IMR-90 (cell line): ENCODE results near the gene FLYWCH1. TPM values are rescaled to one million over a fixed set of nuclear protein-coding genes. Genes with fewer than 3 reads are reported as not detected.

Experiments used
- ATAC-seq: fragments of 200-7000 bp; cut with Tn5 transposase; 2 replicates; pipeline ENCODE4 v1.9.1; 2020; ENCODE audit warnings: low read depth, mild to moderate bottlenecking, moderate library complexity
- BruUV-seq: library from RNA; stranded (reverse); fragments of 400-500 nt; replicated peaks from 2 replicates; lab custom pipeline; 2021; lab: Mats Ljungman, UMichigan
- CTCF ChIA-PET: fragments of 300-600 bp; formaldehyde crosslinking; extraction: SDS; loops from one replicate; lab custom pipeline; 2021; ENCODE audit warnings: antibody characterized with exemption; lab: Yijun Ruan, JAX
- POLR2A ChIA-PET: fragments of 300-600 bp; sonication (Branson Sonifier 250); formaldehyde crosslinking; loops from one replicate; lab custom pipeline; 2022; ENCODE audit warnings: antibody characterized with exemption; ENCODE audit not compliant: unreplicated experiment; lab: Charles Lee
- DNase-seq: peaks from one replicate; pipeline ENCODE4 v3.0.0; 2013
- H2AFZ ChIP-seq: replicated peaks from 2 replicates; pipeline ENCODE3; 2013; ENCODE audit warnings: low read length, mild to moderate bottlenecking; ENCODE audit not compliant: poor library complexity
- H2AK5ac ChIP-seq: 2 replicates; pipeline ENCODE4 v1.6.1; 2013; ENCODE audit warnings: low read depth, low read length, inconsistent platforms
- H2AK9ac ChIP-seq: replicated peaks from 2 replicates; pipeline ENCODE3; 2013; ENCODE audit warnings: mild to moderate bottlenecking, low read depth, low read length, moderate library complexity; ENCODE audit not compliant: poor library complexity
- H2BK120ac ChIP-seq: 2 replicates; pipeline ENCODE4 v1.6.1; 2013; ENCODE audit warnings: low read depth, low read length, inconsistent platforms
- H2BK15ac ChIP-seq: 3 replicates; pipeline ENCODE4 v1.6.1; 2013; ENCODE audit warnings: low read depth, low read length, inconsistent platforms
- H2BK20ac ChIP-seq: 2 replicates; pipeline ENCODE4 v1.6.1; 2013; ENCODE audit warnings: low read depth, mild to moderate bottlenecking, inconsistent platforms, low read length, moderate library complexity
- H2BK5ac ChIP-seq: 2 replicates; pipeline ENCODE4 v1.6.1; 2013; ENCODE audit warnings: mild to moderate bottlenecking, low read depth, low read length, inconsistent platforms; ENCODE audit not compliant: poor library complexity, severe bottlenecking
- H3K14ac ChIP-seq: replicated peaks from 2 replicates; pipeline ENCODE4 v1.6.1; 2013; ENCODE audit warnings: low read depth, low read length, inconsistent platforms
- H3K18ac ChIP-seq: 2 replicates; pipeline ENCODE4 v1.6.1; 2013; ENCODE audit warnings: low read depth, low read length, control low read depth
- H3K23ac ChIP-seq: 2 replicates; pipeline ENCODE4 v1.6.1; 2013; ENCODE audit warnings: low read depth, low read length, inconsistent platforms
- H3K27ac ChIP-seq: 2 replicates; pipeline ENCODE4 v1.5.1; 2013; ENCODE audit warnings: mild to moderate bottlenecking, control low read depth, low read length; ENCODE audit not compliant: insufficient read depth
- H3K27me3 ChIP-seq: 2 replicates; pipeline ENCODE4 v1.6.1; 2013; ENCODE audit warnings: low read length; ENCODE audit not compliant: control insufficient read depth, insufficient read depth
- H3K36me3 ChIP-seq: 2 replicates; pipeline ENCODE4 v1.6.1; 2013; ENCODE audit warnings: low read length, mixed read lengths; ENCODE audit not compliant: control insufficient read depth, insufficient read depth
- H3K4ac ChIP-seq: 2 replicates; pipeline ENCODE4 v1.6.1; 2013; ENCODE audit warnings: low read depth, low read length, inconsistent platforms
- H3K4me1 ChIP-seq: 2 replicates; pipeline ENCODE4 v1.6.1; 2013; ENCODE audit warnings: low read length, mixed read lengths; ENCODE audit not compliant: control insufficient read depth, insufficient read depth
- H3K4me2 ChIP-seq: 2 replicates; pipeline ENCODE4 v1.6.1; 2013; ENCODE audit warnings: low read depth, mild to moderate bottlenecking, control low read depth, low read length, moderate library complexity
- H3K4me3 ChIP-seq: 2 replicates; pipeline ENCODE4 v1.5.1; 2013; ENCODE audit warnings: low read depth, mild to moderate bottlenecking, control low read depth, low read length, moderate library complexity; ENCODE audit not compliant: insufficient read depth
- H3K56ac ChIP-seq: 2 replicates; pipeline ENCODE4 v1.6.1; 2013; ENCODE audit warnings: low read length, inconsistent platforms; ENCODE audit not compliant: insufficient read depth; ENCODE audit errors: extremely low read depth
- H3K79me1 ChIP-seq, 2 experiments: 2 replicates each; pipeline ENCODE4 v1.6.1; 2013; ENCODE audit warnings: low read length in 2 of 2, inconsistent platforms in 1 of 2, low read depth in 1 of 2
- H3K9ac ChIP-seq: 2 replicates; pipeline ENCODE4 v1.6.1; 2013; ENCODE audit warnings: low read depth, low read length, control low read depth
- H3K9me1 ChIP-seq: 2 replicates; pipeline ENCODE4 v1.6.1; 2013; ENCODE audit warnings: low read length, inconsistent platforms; ENCODE audit not compliant: insufficient read depth
- H3K9me3 ChIP-seq: 2 replicates; pipeline ENCODE4 v1.6.1; 2013; ENCODE audit warnings: low read length; ENCODE audit not compliant: control insufficient read depth, insufficient read depth
- H4K20me1 ChIP-seq: 2 replicates; pipeline ENCODE4 v1.6.1; 2013; ENCODE audit warnings: low read length, inconsistent platforms; ENCODE audit not compliant: insufficient read depth
- H4K5ac ChIP-seq: 2 replicates; pipeline ENCODE4 v1.6.1; 2013; ENCODE audit warnings: mild to moderate bottlenecking, low read depth, low read length, control low read depth
- H4K8ac ChIP-seq, 2 experiments: 2 replicates each; pipeline ENCODE4 v1.6.1; 2013; ENCODE audit warnings: low read depth in 2 of 2, low read length in 2 of 2, control low read depth in 1 of 2, inconsistent platforms in 1 of 2
- H4K91ac ChIP-seq: 2 replicates; pipeline ENCODE4 v1.6.1; 2013; ENCODE audit warnings: low read depth, low read length, inconsistent platforms; ENCODE audit not compliant: insufficient read depth
- MXI1 ChIP-seq: IDR thresholded peaks from 2 replicates; pipeline ENCODE4 v1.6.1; 2012; ENCODE audit warnings: low read depth, mild to moderate bottlenecking, low read length, moderate library complexity, borderline replicate concordance
- RFX5 ChIP-seq: IDR thresholded peaks from 2 replicates; pipeline ENCODE4 v1.8.0; 2012; ENCODE audit warnings: low read depth, mild to moderate bottlenecking, low read length, moderate library complexity
- WGBS, 2 experiments: methylation state at CpG; one replicate each; pipeline versions ENCODE4 v1.1.5 to v1.1.7; 2013; ENCODE audit warnings: missing lambda C conversion rate in 2 of 2; ENCODE audit not compliant: insufficient read length in 1 of 2; ENCODE audit errors: extremely low coverage in 2 of 2; 5-methylcytosine and 5-hydroxymethylcytosine counted together
- dilution Hi-C: fragments of 300-500 bp; cut with HindIII; formaldehyde crosslinking; loops from one replicate; pipeline ENCODE4 v1.14.3; 2018; ENCODE audit warnings: low sequenced_read_pairs; ENCODE audit not compliant: unreplicated experiment
- in situ Hi-C: fragments of 300-500 bp; cut with MboI; formaldehyde crosslinking; loops from 3 replicates; pipeline ENCODE4 v1.14.3; 2019; ENCODE audit warnings: low sequenced_read_pairs, inconsistent platforms, mixed read lengths
- intact Hi-C: fragments of 100-400 bp; cut with micrococcal nuclease; formaldehyde crosslinking; loops from 2 replicates; pipeline ENCODE4 v1.10.0; 2022
- polyA plus RNA-seq, 3 experiments: library from polyadenylated mRNA; depleted of rRNA; stranded (reverse); fragments of >200 nt; gene quantifications; 2 replicates each; pipeline ENCODE4 v1.2.3, GENCODE V29; 2012; ENCODE audit warnings: low replicate concordance in 1 of 3
- total RNA-seq: library from RNA; depleted of rRNA; stranded (reverse); fragments of >200 nt; gene quantifications from 2 replicates; pipeline ENCODE4 v1.2.3, GENCODE V29; 2012

Gene FLYWCH1
- total and polyA plus RNA-seq, 2 of the 4 experiments (the other 2 are of a cell fraction), result 14.3 to 25.2 TPM

GRCh38 chr16:2881783-2882649, 29.7 kb upstream of the FLYWCH1 start:
- Histone ChIP-seq H3K79me1 (peaks cover 9 to 19% of the 10 kb centered on the region in 2 experiments), H3K18ac (no peak overlapping the region), H3K27me3 (no peaks in the 10 kb centered on the region), H3K4me2 (peak overlapping the region; percentile 76), H3K9me1 (peaks cover 4% of the 10 kb centered on the region; the same call in 1 of the 2 replicates), H3K23ac (peak overlapping the region; percentile 60; the same call in 1 of the 2 replicates), H2AFZ (peak overlapping the region; percentile 98), H2BK120ac (no peak overlapping the region), H3K9me3 (no peaks in the 10 kb centered on the region; the same call in 1 of the 2 replicates), H3K4me3 (peak overlapping the region; percentile 39), H3K14ac (peak overlapping the region; percentile 53; the same call in 1 of the 2 replicates), H2BK20ac (no peak overlapping the region), H3K9ac (peak overlapping the region; percentile 59), H3K27ac (peak overlapping the region; percentile 26; the same call in 1 of the 2 replicates), H3K4me1 (peaks cover 4% of the 10 kb centered on the region), H2BK5ac (no peak overlapping the region), H3K36me3 (no peaks in the 10 kb centered on the region), H3K4ac (peak overlapping the region; percentile 83), H2AK5ac (peak overlapping the region; percentile 51; the same call in 1 of the 2 replicates), H2BK15ac (no peak overlapping the region), H3K56ac (no peak overlapping the region; the same call in 1 of the 2 replicates), H4K5ac (peak overlapping the region; percentile 34; the same call in 1 of the 2 replicates), H2AK9ac (peak overlapping the region; percentile 79), H4K20me1 (no peaks in the 10 kb centered on the region), H4K91ac (no peak overlapping the region), H4K8ac (peak overlapping the region; percentile 59 to 75; a peak in 3 of 4 replicates)
- WGBS, 2 experiments, result 19% methylated on average over 43 of the region's 52 CpGs; no CpG with 5 or more reads in 1 of the 2 experiments
- no peak for DNase-seq
- ChIA-PET CTCF (interaction anchor here (1.0 kb wide), 1 partner anchor 43 kb away, joined by 5 read pairs; no protein-coding TSS in a partner anchor), POLR2A (interaction anchor here (0.6 kb wide), 1 partner anchor 262 kb away, joined by 3 read pairs; no protein-coding TSS in a partner anchor)
- intact Hi-C loops, result no loop called here
- TF ChIP-seq RFX5 (no peak), MXI1 (0 out of 2 replicates have a peak, but pooled peaks have one; percentile 13)
- in situ Hi-C loops, result no loop called here
- ATAC-seq, result peak; percentile 1
- BruUV-seq, result no TSS peak
- dilution Hi-C loops, result no loop called here
